ENCODE measurements around the gene CRISPLD2.

DNA sequence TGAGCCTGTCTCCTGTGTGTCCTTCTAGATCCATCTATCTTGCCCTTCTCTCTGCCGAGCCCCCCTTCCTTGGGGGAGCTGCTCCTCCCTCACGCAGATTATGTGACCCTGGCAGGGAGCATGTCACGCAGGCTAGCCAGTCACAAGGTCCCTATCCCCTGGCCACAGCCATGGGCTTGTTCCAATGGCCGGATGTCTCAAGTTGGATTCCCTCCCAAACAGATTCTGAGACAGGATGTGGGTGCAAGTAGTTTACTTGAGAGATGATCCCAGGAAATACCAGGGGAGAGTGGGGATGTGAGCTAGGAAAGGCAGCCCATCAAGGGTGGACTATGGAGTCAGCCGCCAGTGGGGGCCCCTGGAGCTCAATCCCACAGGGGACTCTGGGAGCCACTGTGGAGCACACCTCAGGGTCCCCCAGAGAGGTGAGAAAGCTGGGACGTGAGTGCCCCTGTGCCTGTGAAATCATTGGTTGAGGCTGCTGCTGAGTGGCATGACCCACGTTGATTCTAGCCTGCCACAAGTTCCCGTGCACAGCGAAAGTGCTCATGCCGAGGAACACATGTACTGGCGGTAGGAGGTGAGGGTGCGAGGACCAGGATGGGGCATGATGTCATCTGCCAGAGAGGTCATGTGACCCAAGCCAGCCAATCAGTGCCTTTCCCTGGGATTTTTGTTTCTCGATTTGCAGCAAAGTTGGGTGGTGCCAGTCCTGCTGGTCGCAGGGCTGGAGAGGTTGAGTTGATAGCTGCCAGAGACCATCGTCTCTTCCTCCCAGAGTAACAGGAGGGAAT, 6.4 kb upstream of the CRISPLD2 start:
- TF ChIP-seq CTCF (IDR thresholded peaks at IDR 0.05; ENCODE audit: low read depth, low read length) (no peak), EZH2phosphoT487 (IDR thresholded peaks at IDR 0.05; ENCODE audit: low read depth) (no peak)

Data from OCI-LY3 (cell line).